Measurements from ENCODE around the gene SNX13.
A peak's percentile ranks its signal among the peaks of the same experiment; 100 is the strongest.

SNX13 gene

DNA sequence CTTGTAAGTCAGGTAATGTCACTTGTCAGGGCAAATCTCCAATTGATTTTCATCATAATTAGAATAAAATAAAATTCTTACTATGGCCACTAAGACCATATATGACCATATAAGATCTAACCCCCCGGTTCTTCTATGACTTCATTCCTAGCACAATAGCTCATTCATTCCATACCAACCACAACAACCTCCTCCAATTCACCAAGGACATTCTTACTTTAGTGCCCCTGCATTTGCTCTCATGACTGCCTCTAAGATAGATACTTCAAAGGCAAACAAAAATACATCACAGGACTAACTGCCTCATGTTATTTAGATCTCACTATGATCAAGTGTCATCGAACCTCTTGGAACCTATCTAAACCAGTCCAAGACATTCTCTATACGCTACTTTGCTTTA is 90.8 kb downstream of the SNX13 start:
- FAIRE-seq (no peak), DNase-seq (ENCODE audit: insufficient read length, low spot score) (no peak)
- TF ChIP-seq PAX5 (IDR thresholded peaks at IDR 0.05; ENCODE audit: insufficient read depth, low read length, severe bottlenecking) (no peak), POU2F2 (IDR thresholded peaks at IDR 0.05; ENCODE audit: low read depth, low read length) (no peak), POLR2AphosphoS5 (IDR thresholded peaks at IDR 0.05; ENCODE audit: low read depth, low read length) (no peak), POLR2A (IDR thresholded peaks at IDR 0.05; ENCODE audit: low read depth, low read length) (no peak), SPI1 (IDR thresholded peaks at IDR 0.05; ENCODE audit: low read depth, low read length) (no peak), TAF1 (IDR thresholded peaks at IDR 0.05; ENCODE audit: low read depth, low read length) (no peak)

DNA sequence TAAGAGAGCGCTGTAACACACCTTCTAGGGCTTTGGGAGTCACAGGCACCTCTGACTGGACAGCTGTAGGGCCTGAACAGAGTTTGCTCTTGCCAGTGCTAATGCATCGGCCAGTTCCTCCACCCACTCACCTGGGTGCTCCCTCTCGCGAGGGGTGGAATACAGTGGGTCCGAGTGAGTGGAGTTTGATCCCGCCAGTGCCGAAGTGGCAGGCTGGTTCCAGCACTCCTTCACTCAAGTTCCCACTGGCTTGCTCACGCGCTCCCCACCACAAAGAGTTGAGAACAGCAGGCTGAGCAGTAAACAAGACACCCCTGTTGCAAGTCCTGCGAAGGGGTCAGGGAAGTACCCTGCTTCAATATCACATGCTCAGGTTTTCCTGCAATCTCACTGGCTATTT is 91.8 kb downstream of the SNX13 start:
- no peak for FAIRE-seq
- DNase-seq (ENCODE audit: insufficient read length, low spot score), result no peak
- no peak for TF ChIP-seq POLR2AphosphoS5 (IDR thresholded peaks at IDR 0.05; ENCODE audit: low read depth, low read length)
- TF ChIP-seq TAF1 (IDR thresholded peaks at IDR 0.05; ENCODE audit: low read depth, low read length), result no peak
- TF ChIP-seq POU2F2 (IDR thresholded peaks at IDR 0.05; ENCODE audit: low read depth, low read length), result no peak

DNA sequence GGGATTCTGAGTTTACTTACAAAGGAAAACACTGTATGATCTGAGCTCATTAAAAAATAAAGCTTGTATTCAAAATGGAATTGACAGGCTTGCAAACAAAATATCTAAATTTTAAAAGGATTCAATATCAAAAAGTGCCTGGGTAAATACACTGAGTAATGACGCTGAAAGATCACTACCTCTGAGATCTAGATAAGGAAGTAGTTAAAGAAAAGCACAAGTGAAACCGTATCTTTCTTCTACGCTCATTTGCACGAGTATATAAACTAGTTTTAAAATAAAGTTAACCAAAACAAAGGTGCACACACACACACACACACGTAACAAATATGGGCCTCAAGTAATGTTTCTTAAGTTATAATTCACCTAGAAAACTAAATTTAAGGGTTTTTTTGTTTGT is 93.4 kb downstream of the SNX13 start:
- FAIRE-seq (no peak), DNase-seq (ENCODE audit: insufficient read length, low spot score) (no peak)
- no peak for TF ChIP-seq POLR2AphosphoS5 (IDR thresholded peaks at IDR 0.05; ENCODE audit: low read depth, low read length)
- TF ChIP-seq POU2F2 (IDR thresholded peaks at IDR 0.05; ENCODE audit: low read depth, low read length), result no peak
- no peak for TF ChIP-seq POLR2A (IDR thresholded peaks at IDR 0.05; ENCODE audit: low read depth, low read length)
- no peak for TF ChIP-seq SPI1 (IDR thresholded peaks at IDR 0.05; ENCODE audit: low read depth, low read length)
- TF ChIP-seq PAX5 (IDR thresholded peaks at IDR 0.05; ENCODE audit: insufficient read depth, low read length, severe bottlenecking), result no peak
- TF ChIP-seq TAF1 (IDR thresholded peaks at IDR 0.05; ENCODE audit: low read depth, low read length), result no peak

DNA sequence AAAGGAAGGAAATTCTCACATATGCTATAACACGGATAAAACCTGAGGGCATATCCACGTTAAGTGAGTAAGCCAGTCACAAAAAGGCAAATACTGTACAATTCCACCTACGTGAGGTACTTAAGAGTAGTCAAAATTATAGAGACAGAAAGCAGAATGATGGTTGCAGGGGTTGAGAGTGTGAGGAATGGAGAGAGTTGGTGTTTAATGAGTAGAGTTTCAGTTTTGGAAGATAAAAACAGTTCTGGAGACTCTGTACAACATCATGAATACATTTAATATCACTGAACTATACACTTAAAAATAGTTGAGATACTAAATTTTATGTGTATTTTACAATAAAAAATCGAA is 95.1 kb downstream of the SNX13 start:
- FAIRE-seq (peak; percentile 35), DNase-seq (ENCODE audit: insufficient read length, low spot score) (no peak)
- TF ChIP-seq POU2F2 (IDR thresholded peaks at IDR 0.05; ENCODE audit: low read depth, low read length) (no peak), POLR2A (IDR thresholded peaks at IDR 0.05; ENCODE audit: low read depth, low read length) (no peak)

DNA sequence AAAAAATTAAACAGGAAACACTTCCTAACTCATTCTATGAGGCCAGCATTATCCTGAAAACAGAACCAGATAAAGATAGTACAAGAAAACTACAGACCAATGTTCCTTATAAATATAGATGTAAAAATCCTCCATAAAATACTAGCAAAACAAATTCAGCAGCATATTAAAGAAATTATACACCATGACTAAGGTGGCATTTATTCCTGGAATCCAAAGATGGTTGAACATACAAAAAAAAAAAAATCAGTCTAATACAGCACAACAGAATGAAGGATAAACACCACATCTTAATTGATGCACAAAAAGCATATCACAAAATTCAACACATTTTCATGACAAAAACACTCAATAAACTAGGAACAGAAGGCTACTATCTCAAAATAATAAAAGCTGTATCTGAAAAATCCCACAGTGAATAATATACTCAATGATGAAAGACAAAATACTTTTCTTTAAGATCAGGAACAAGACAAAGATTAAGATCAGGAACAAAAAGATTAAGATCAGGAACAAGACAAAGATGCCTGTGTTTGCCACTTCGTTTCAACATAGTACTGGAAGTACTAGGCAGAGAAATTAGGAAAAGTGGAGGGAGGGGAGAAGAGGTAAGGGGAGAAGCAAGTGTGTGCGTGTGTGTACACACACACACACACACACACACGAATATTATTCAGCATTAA is 95.6 kb downstream of the SNX13 start:
- DNase-seq (ENCODE audit: insufficient read length, low spot score) (no peak), FAIRE-seq (no peak)
- TF ChIP-seq POLR2AphosphoS5 (IDR thresholded peaks at IDR 0.05; ENCODE audit: low read depth, low read length), result no peak
- TF ChIP-seq SPI1 (IDR thresholded peaks at IDR 0.05; ENCODE audit: low read depth, low read length), result no peak
- no peak for TF ChIP-seq PAX5 (IDR thresholded peaks at IDR 0.05; ENCODE audit: insufficient read depth, low read length, severe bottlenecking)
- TF ChIP-seq POLR2A (IDR thresholded peaks at IDR 0.05; ENCODE audit: low read depth, low read length), result no peak
- no peak for TF ChIP-seq TAF1 (IDR thresholded peaks at IDR 0.05; ENCODE audit: low read depth, low read length)

DNA sequence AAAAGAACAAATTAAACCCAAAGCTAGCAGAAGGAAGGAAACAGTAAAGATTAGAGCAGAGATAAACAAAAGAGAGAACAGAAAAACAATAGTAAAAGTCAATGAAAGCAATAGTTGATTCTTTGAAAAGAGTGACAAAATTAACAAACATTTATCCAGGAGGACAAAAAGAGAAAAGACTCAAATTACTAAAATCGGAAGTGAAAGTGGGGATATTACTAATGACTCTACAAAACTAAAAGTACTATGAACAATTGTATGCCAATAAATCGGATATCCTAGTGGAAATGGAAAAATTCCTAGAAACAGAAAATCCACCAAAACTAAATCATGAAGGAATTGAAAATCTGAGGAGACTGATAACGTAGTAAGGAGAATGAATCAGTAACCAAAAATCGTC is 96.3 kb downstream of the SNX13 start:
- TF ChIP-seq POLR2A (IDR thresholded peaks at IDR 0.05; ENCODE audit: low read depth, low read length) (no peak), POU2F2 (IDR thresholded peaks at IDR 0.05; ENCODE audit: low read depth, low read length) (no peak), POLR2AphosphoS5 (IDR thresholded peaks at IDR 0.05; ENCODE audit: low read depth, low read length) (no peak), SPI1 (IDR thresholded peaks at IDR 0.05; ENCODE audit: low read depth, low read length) (no peak), PAX5 (IDR thresholded peaks at IDR 0.05; ENCODE audit: insufficient read depth, low read length, severe bottlenecking) (no peak), TAF1 (IDR thresholded peaks at IDR 0.05; ENCODE audit: low read depth, low read length) (no peak)
- no peak for FAIRE-seq
- no peak for DNase-seq (ENCODE audit: insufficient read length, low spot score)

DNA sequence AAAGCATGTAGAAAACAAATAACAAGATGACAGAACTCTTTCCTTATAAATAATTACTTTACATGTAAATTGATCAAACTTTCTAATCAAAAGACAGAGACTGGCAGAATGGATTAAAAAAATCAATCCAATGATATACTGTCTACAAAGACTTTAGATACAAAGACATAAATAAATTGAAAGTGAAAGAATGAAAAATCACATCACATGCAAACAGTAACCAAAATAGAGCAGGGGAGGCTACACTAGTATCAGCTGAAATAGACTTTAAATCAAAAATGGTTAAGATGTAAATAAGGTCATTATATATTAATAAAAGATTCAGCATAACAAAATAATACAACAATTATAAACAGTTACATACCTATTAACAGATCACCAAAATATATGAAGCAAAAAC is 97.3 kb downstream of the SNX13 start:
- DNase-seq (ENCODE audit: insufficient read length, low spot score) (no peak), FAIRE-seq (no peak)
- TF ChIP-seq POLR2AphosphoS5 (IDR thresholded peaks at IDR 0.05; ENCODE audit: low read depth, low read length) (no peak), TAF1 (IDR thresholded peaks at IDR 0.05; ENCODE audit: low read depth, low read length) (no peak), SPI1 (IDR thresholded peaks at IDR 0.05; ENCODE audit: low read depth, low read length) (no peak), POLR2A (IDR thresholded peaks at IDR 0.05; ENCODE audit: low read depth, low read length) (no peak), POU2F2 (IDR thresholded peaks at IDR 0.05; ENCODE audit: low read depth, low read length) (no peak), PAX5 (IDR thresholded peaks at IDR 0.05; ENCODE audit: insufficient read depth, low read length, severe bottlenecking) (no peak)

DNA sequence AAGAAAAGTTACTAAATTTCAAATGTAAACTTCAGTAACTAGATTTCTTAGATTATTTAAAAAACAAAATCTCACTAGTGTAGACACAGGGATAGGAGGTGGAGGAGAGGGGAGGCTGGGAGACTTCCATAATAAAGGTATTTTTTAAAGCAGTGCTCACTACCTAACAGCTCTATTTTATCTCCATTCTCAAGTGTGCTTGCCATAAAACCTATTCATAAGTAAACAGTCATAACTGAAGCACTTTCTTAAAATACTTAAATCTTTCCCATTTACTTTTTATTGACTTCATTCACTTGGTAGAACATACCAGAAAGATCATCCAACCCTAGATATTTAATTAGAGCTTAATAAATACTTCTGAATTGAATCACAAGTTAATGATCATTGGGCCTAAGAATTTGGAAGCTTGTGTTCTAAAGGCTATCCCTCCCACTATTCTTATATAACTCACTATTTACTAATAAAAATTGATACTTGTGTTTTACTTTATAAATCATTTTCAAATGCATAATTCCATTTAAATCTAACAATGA is 107.4 kb downstream of the SNX13 start:
- no peak for TF ChIP-seq TAF1 (IDR thresholded peaks at IDR 0.05; ENCODE audit: low read depth, low read length)
- no peak for TF ChIP-seq POU2F2 (IDR thresholded peaks at IDR 0.05; ENCODE audit: low read depth, low read length)
- no peak for TF ChIP-seq POLR2AphosphoS5 (IDR thresholded peaks at IDR 0.05; ENCODE audit: low read depth, low read length)
- no peak for TF ChIP-seq POLR2A (IDR thresholded peaks at IDR 0.05; ENCODE audit: low read depth, low read length)
- no peak for TF ChIP-seq SPI1 (IDR thresholded peaks at IDR 0.05; ENCODE audit: low read depth, low read length)
- no peak for TF ChIP-seq PAX5 (IDR thresholded peaks at IDR 0.05; ENCODE audit: insufficient read depth, low read length, severe bottlenecking)
- FAIRE-seq, result no peak
- no peak for DNase-seq (ENCODE audit: insufficient read length, low spot score)

DNA sequence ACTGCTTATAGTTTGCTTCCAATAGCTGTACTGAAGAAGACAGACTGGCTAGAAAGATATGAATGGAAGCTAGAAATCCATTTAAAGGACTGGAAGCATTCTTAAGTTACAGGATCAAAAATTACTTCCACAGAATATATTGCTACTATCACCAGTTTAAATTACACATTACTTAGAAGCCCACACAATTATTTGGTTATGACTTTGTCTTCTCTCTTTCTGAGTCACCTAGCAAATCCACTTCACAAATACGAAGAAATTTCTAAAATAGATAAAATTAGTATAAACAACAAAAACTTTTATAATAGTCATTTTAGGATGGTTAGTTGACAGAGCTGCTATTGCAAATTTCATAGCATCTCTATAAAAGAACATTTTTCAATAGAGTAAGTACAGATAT is 108.1 kb downstream of the SNX13 start:
- DNase-seq (ENCODE audit: insufficient read length, low spot score) (no peak), FAIRE-seq (no peak)
- TF ChIP-seq POLR2A (IDR thresholded peaks at IDR 0.05; ENCODE audit: low read depth, low read length), result no peak
- no peak for TF ChIP-seq POU2F2 (IDR thresholded peaks at IDR 0.05; ENCODE audit: low read depth, low read length)
- TF ChIP-seq TAF1 (IDR thresholded peaks at IDR 0.05; ENCODE audit: low read depth, low read length), result no peak
- TF ChIP-seq PAX5 (IDR thresholded peaks at IDR 0.05; ENCODE audit: insufficient read depth, low read length, severe bottlenecking), result no peak
- TF ChIP-seq SPI1 (IDR thresholded peaks at IDR 0.05; ENCODE audit: low read depth, low read length), result no peak
- no peak for TF ChIP-seq POLR2AphosphoS5 (IDR thresholded peaks at IDR 0.05; ENCODE audit: low read depth, low read length)

DNA sequence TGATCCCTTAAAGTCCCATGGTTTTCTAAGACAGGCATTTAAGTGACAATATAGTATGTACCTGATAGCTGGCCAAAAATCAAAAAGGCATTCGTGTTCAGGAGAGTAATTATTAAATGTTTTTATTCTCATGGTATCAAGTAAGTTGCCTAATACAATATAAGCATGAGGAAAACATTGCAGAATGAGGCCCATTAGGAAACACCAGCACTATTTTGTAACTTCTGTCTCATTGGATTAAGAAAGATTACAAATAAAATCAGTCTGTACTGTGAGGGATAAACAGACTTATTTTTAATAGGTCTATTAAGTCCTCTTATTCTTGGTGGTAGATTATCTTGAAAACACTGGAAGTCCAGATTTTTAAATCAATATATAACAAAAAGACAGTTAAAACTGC is 110.1 kb downstream of the SNX13 start:
- FAIRE-seq, result no peak
- no peak for DNase-seq (ENCODE audit: insufficient read length, low spot score)
- TF ChIP-seq SPI1 (IDR thresholded peaks at IDR 0.05; ENCODE audit: low read depth, low read length) (no peak), PAX5 (IDR thresholded peaks at IDR 0.05; ENCODE audit: insufficient read depth, low read length, severe bottlenecking) (no peak), POLR2A (IDR thresholded peaks at IDR 0.05; ENCODE audit: low read depth, low read length) (no peak), POLR2AphosphoS5 (IDR thresholded peaks at IDR 0.05; ENCODE audit: low read depth, low read length) (no peak), TAF1 (IDR thresholded peaks at IDR 0.05; ENCODE audit: low read depth, low read length) (no peak), POU2F2 (IDR thresholded peaks at IDR 0.05; ENCODE audit: low read depth, low read length) (no peak)
